ENCODE results near the gene NUP42.

The NUP42 gene

DNA sequence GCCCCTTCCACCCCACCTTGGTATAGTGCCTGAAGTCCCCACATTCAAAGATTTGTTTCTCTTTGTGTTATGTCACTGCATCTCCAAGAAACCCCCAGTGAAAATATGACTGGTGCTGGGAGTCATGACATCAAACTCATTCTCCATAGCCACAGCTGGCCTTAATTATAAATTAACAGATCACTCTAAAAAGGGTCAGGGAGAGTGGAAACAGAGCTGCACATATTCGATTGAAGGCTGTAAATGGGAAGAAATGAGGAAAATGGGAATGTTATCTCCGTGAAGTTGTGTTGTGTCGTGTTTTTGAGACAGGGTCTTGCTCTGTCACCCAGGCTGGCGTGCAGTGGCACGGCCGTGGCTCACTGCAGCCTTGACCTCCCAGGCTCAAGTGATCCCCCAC lies 24.2 kb upstream of the NUP42 start:
- Histone ChIP-seq H3K18ac (ENCODE audit: low read length) (no peak overlapping the region), H3K79me1 (ENCODE audit: low read depth, low read length) (no peaks in the 10 kb centered on the region), H3K14ac (ENCODE audit: low read length) (no peak overlapping the region), H2AFZ (ENCODE audit: low read length) (no peak overlapping the region), H4K8ac (ENCODE audit: low read depth, low read length) (no peak overlapping the region), H3K9ac (ENCODE audit: low read depth, low read length, poor library complexity) (no peak overlapping the region), H3K36me3 (replicated peaks in 1 of 2; ENCODE audit: control insufficient read depth in 2 of 2, insufficient read depth in 2 of 2, low read length in 2 of 2) (peaks cover 13 to 78% of the 10 kb centered on the region in 2 donors), H3K23ac (ENCODE audit: low read depth, low read length, poor library complexity) (no peak overlapping the region), H3K9me3 (replicated peaks in 1 of 2; ENCODE audit: control insufficient read depth in 2 of 2, insufficient read depth in 1 of 2, low read depth in 1 of 2, low read length in 2 of 2) (peaks cover 0 to 2% of the 10 kb centered on the region in 2 donors), H3K27ac (replicated peaks; ENCODE audit: low read length) (no peak overlapping the region), H3K4ac (ENCODE audit: low read length) (no peak overlapping the region), H3K4me2 (ENCODE audit: insufficient read depth, low read length, poor library complexity, severe bottlenecking) (no peak overlapping the region), H2AK5ac (ENCODE audit: low read depth, low read length) (no peak overlapping the region), H2BK15ac (ENCODE audit: low read length) (no peak overlapping the region), H2BK12ac (ENCODE audit: low read length) (no peak overlapping the region), H3K4me1 (ENCODE audit: control insufficient read depth in 2 of 2, insufficient read depth in 1 of 2, low read depth in 1 of 2, low read length in 2 of 2) (peaks cover 0 to 1% of the 10 kb centered on the region in 2 donors), H4K91ac (ENCODE audit: low read depth, low read length, poor library complexity) (no peak overlapping the region), H3K4me3 (ENCODE audit: low read length in 2 of 2) (no peak overlapping the region), H2BK5ac (ENCODE audit: low read length) (no peak overlapping the region), H2BK120ac (ENCODE audit: low read depth, low read length) (no peak overlapping the region), H3K27me3 (ENCODE audit: control insufficient read depth in 3 of 3, insufficient read depth in 3 of 3, low read depth in 1 of 3, low read length in 3 of 3) (peaks cover 0 to 2% (median 0%) of the 10 kb centered on the region in 3 experiments)
- no peak for DNase-seq (ENCODE audit: low spot score)
- WGBS, 2 donors (ENCODE audit: extremely low coverage in 2 of 2, insufficient read length in 2 of 2, insufficient replicate concordance in 1 of 2) = 100% methylated on average over 2 of the region's 6 CpGs; no CpG with 5 or more reads in 1 of the 2 donors

- H2BK5ac ChIP-seq (ENCODE audit: low read length) = no peak overlapping the region
- H3K4ac ChIP-seq (ENCODE audit: low read length) = no peak overlapping the region
- no peak overlapping the region for H3K4me2 ChIP-seq (ENCODE audit: insufficient read depth, low read length, poor library complexity, severe bottlenecking)
- no peaks in the 10 kb centered on the region for H3K79me1 ChIP-seq (ENCODE audit: low read depth, low read length)
- no peak overlapping the region for H3K18ac ChIP-seq (ENCODE audit: low read length)
- H3K36me3 ChIP-seq (replicated peaks in 1 of 2; ENCODE audit: control insufficient read depth in 2 of 2, insufficient read depth in 2 of 2, low read length in 2 of 2) = peaks cover 9 to 73% of the 10 kb centered on the region in 2 donors
- no peak overlapping the region for H3K23ac ChIP-seq (ENCODE audit: low read depth, low read length, poor library complexity)
- H2AFZ ChIP-seq (ENCODE audit: low read length) = no peak overlapping the region
- H3K27ac ChIP-seq (replicated peaks; ENCODE audit: low read length) = no peak overlapping the region
- H2AK5ac ChIP-seq (ENCODE audit: low read depth, low read length) = no peak overlapping the region
- H3K9ac ChIP-seq (ENCODE audit: low read depth, low read length, poor library complexity) = no peak overlapping the region
- DNase-seq (ENCODE audit: low spot score) = no peak
- peaks cover 0 to 2% (median 0%) of the 10 kb centered on the region in 3 experiments for H3K27me3 ChIP-seq (ENCODE audit: control insufficient read depth in 3 of 3, insufficient read depth in 3 of 3, low read depth in 1 of 3, low read length in 3 of 3)
- peak overlapping the region in 1 of 2 donors; percentile 62 for H3K4me3 ChIP-seq (ENCODE audit: low read length in 2 of 2)
- H2BK120ac ChIP-seq (ENCODE audit: low read depth, low read length) = no peak overlapping the region
- H3K14ac ChIP-seq (ENCODE audit: low read length) = no peak overlapping the region
- H4K91ac ChIP-seq (ENCODE audit: low read depth, low read length, poor library complexity) = no peak overlapping the region
- H3K4me1 ChIP-seq (ENCODE audit: control insufficient read depth in 2 of 2, insufficient read depth in 1 of 2, low read depth in 1 of 2, low read length in 2 of 2) = peaks cover 0 to 1% of the 10 kb centered on the region in 2 donors
- no peak overlapping the region for H4K8ac ChIP-seq (ENCODE audit: low read depth, low read length)
- WGBS, 2 donors (ENCODE audit: extremely low coverage in 2 of 2, insufficient read length in 2 of 2, insufficient replicate concordance in 1 of 2) = no CpG with 5 or more reads among the region's 2 CpGs
- peaks cover 0 to 2% of the 10 kb centered on the region in 2 donors for H3K9me3 ChIP-seq (replicated peaks in 1 of 2; ENCODE audit: control insufficient read depth in 2 of 2, insufficient read depth in 1 of 2, low read depth in 1 of 2, low read length in 2 of 2)
- no peak overlapping the region for H2BK12ac ChIP-seq (ENCODE audit: low read length)
- H2BK15ac ChIP-seq (ENCODE audit: low read length) = no peak overlapping the region
Measured at GRCh38 chr7:23158546-23158945, 23.3 kb upstream of the NUP42 start.

DNA sequence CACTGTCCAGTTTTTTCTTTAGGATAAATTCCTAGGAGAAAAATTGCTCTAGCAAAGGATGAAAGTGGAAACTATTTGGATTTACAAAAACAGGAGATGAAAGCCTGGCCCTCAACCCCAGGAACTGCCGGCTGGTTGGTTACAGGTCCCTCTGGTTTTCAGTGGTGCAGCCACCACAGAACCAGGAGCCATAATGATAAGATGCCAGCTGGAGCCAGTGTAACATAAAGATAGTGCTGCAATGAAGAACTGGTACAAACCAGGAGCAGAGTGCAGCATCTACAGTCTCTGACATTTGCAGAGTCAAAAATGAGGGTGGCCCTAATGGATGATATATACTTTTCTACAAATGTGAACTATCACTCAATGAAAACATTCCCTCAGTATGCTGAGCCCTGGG lies 20.4 kb upstream of the NUP42 start:
- H3K4me3 ChIP-seq (ENCODE audit: low read length in 2 of 2) = no peak overlapping the region
- H4K8ac ChIP-seq (ENCODE audit: low read depth, low read length) = no peak overlapping the region
- H4K91ac ChIP-seq (ENCODE audit: low read depth, low read length, poor library complexity) = no peak overlapping the region
- no peak overlapping the region for H2BK15ac ChIP-seq (ENCODE audit: low read length)
- no peak for DNase-seq (ENCODE audit: low spot score)
- H3K9me3 ChIP-seq (replicated peaks in 1 of 2; ENCODE audit: control insufficient read depth in 2 of 2, insufficient read depth in 1 of 2, low read depth in 1 of 2, low read length in 2 of 2) = peaks cover 0 to 2% of the 10 kb centered on the region in 2 donors
- no peak overlapping the region for H3K14ac ChIP-seq (ENCODE audit: low read length)
- H2BK12ac ChIP-seq (ENCODE audit: low read length) = no peak overlapping the region
- no peak overlapping the region for H2AK5ac ChIP-seq (ENCODE audit: low read depth, low read length)
- H3K79me1 ChIP-seq (ENCODE audit: low read depth, low read length) = no peaks in the 10 kb centered on the region
- H2AFZ ChIP-seq (ENCODE audit: low read length) = no peak overlapping the region
- H2BK120ac ChIP-seq (ENCODE audit: low read depth, low read length) = no peak overlapping the region
- H3K9ac ChIP-seq (ENCODE audit: low read depth, low read length, poor library complexity) = no peak overlapping the region
- no peak overlapping the region for H3K18ac ChIP-seq (ENCODE audit: low read length)
- no CpG with 5 or more reads among the region's 1 CpG for WGBS, 2 donors (ENCODE audit: extremely low coverage in 2 of 2, insufficient read length in 2 of 2, insufficient replicate concordance in 1 of 2)
- H2BK5ac ChIP-seq (ENCODE audit: low read length) = no peak overlapping the region
- H3K4me2 ChIP-seq (ENCODE audit: insufficient read depth, low read length, poor library complexity, severe bottlenecking) = no peak overlapping the region
- no peak overlapping the region for H3K23ac ChIP-seq (ENCODE audit: low read depth, low read length, poor library complexity)
- peaks cover 0 to 1% of the 10 kb centered on the region in 2 donors for H3K4me1 ChIP-seq (ENCODE audit: control insufficient read depth in 2 of 2, insufficient read depth in 1 of 2, low read depth in 1 of 2, low read length in 2 of 2)
- no peak overlapping the region for H3K4ac ChIP-seq (ENCODE audit: low read length)
- peaks cover 0 to 2% (median 0%) of the 10 kb centered on the region in 3 experiments for H3K27me3 ChIP-seq (ENCODE audit: control insufficient read depth in 3 of 3, insufficient read depth in 3 of 3, low read depth in 1 of 3, low read length in 3 of 3)
- H3K27ac ChIP-seq (replicated peaks; ENCODE audit: low read length) = no peak overlapping the region
- H3K36me3 ChIP-seq (replicated peaks in 1 of 2; ENCODE audit: control insufficient read depth in 2 of 2, insufficient read depth in 2 of 2, low read length in 2 of 2) = peaks cover 4 to 69% of the 10 kb centered on the region in 2 donors

- Histone ChIP-seq H3K27ac (replicated peaks; ENCODE audit: low read length) (no peak overlapping the region), H2BK120ac (ENCODE audit: low read depth, low read length) (no peak overlapping the region), H3K79me1 (ENCODE audit: low read depth, low read length) (no peaks in the 10 kb centered on the region), H2BK12ac (ENCODE audit: low read length) (no peak overlapping the region), H4K8ac (ENCODE audit: low read depth, low read length) (no peak overlapping the region), H3K36me3 (replicated peaks in 1 of 2; ENCODE audit: control insufficient read depth in 2 of 2, insufficient read depth in 2 of 2, low read length in 2 of 2) (peaks cover 5 to 71% of the 10 kb centered on the region in 2 donors), H2BK15ac (ENCODE audit: low read length) (no peak overlapping the region), H3K4me2 (ENCODE audit: insufficient read depth, low read length, poor library complexity, severe bottlenecking) (no peak overlapping the region), H3K4me1 (ENCODE audit: control insufficient read depth in 2 of 2, insufficient read depth in 1 of 2, low read depth in 1 of 2, low read length in 2 of 2) (peaks cover 0 to 1% of the 10 kb centered on the region in 2 donors), H3K9me3 (replicated peaks in 1 of 2; ENCODE audit: control insufficient read depth in 2 of 2, insufficient read depth in 1 of 2, low read depth in 1 of 2, low read length in 2 of 2) (no peaks in the 10 kb centered on the region), H3K4ac (ENCODE audit: low read length) (no peak overlapping the region), H4K91ac (ENCODE audit: low read depth, low read length, poor library complexity) (no peak overlapping the region), H3K18ac (ENCODE audit: low read length) (no peak overlapping the region), H3K14ac (ENCODE audit: low read length) (no peak overlapping the region), H3K23ac (ENCODE audit: low read depth, low read length, poor library complexity) (no peak overlapping the region), H2AFZ (ENCODE audit: low read length) (no peak overlapping the region), H3K27me3 (ENCODE audit: control insufficient read depth in 3 of 3, insufficient read depth in 3 of 3, low read depth in 1 of 3, low read length in 3 of 3) (no peaks in the 10 kb centered on the region), H2BK5ac (ENCODE audit: low read length) (no peak overlapping the region), H3K9ac (ENCODE audit: low read depth, low read length, poor library complexity) (no peak overlapping the region), H2AK5ac (ENCODE audit: low read depth, low read length) (no peak overlapping the region), H3K4me3 (ENCODE audit: low read length in 2 of 2) (no peak overlapping the region)
- WGBS, 2 donors (ENCODE audit: extremely low coverage in 2 of 2, insufficient read length in 2 of 2, insufficient replicate concordance in 1 of 2) = no CpG with 5 or more reads among the region's 3 CpGs
- no peak for DNase-seq (ENCODE audit: low spot score)
Measured at GRCh38 chr7:23164846-23165245, 17.0 kb upstream of the NUP42 start.

Measured in neuronal stem cell (in vitro differentiated cells).